RPMI7951 (cell line): ENCODE measurements around the gene AFDN. TPM values are rescaled to one million over a fixed set of nuclear protein-coding genes. Genes with fewer than 3 reads are reported as not detected.
A peak's percentile ranks its signal among the peaks of the same experiment; 100 is the strongest.

ENCODE experiments used
- DNase-seq: peaks from one replicate; pipeline ENCODE4 v3.0.0-alpha.2; 2012; ENCODE audit warnings: low read depth
- total RNA-seq: library from RNA; depleted of rRNA; stranded (reverse); fragments of >200 nt; shearing (Covaris generic); gene quantifications from 2 replicates; pipeline ENCODE4 v1.2.3, GENCODE V29; 2014; rRNA removed

AFDN gene
- total RNA-seq, 1 experiment from 2014 or later, result 46.6 TPM

GRCh38 chr6:168016721-168017525 lies 190.2 kb downstream of the AFDN start:
- DNase-seq, result peak; percentile 79

- DNase-seq, result no peak
Measured at GRCh38 chr6:168017629-168018028, 190.9 kb downstream of the AFDN start.

- no peak for DNase-seq
Measured at GRCh38 chr6:168018664-168019063, 192.0 kb downstream of the AFDN start.

GRCh38 chr6:168020242-168020641 lies 193.5 kb downstream of the AFDN start:
- no peak for DNase-seq

GRCh38 chr6:168021581-168021980 lies 194.9 kb downstream of the AFDN start:
- no peak for DNase-seq

Other genes starting within 250 kb of the AFDN start
- 0.36 and 0.39 TPM in 2 replicates for gene KIF25, start 170.8 kb downstream of the AFDN start, total RNA-seq